ENCODE data around the gene IFNL1.

The IFNL1 gene

GRCh38 chr19:39345956-39346355, 49.7 kb downstream of the IFNL1 start:
- Histone ChIP-seq H3K4me3 (ENCODE audit: low read length) (no peak overlapping the region), H3K4me1 (ENCODE audit: control insufficient read depth, low read length) (peaks cover 11% of the 10 kb centered on the region), H3F3A (ENCODE audit: control insufficient read depth, insufficient read depth) (no peaks in the 10 kb centered on the region), H3K27me3 (ENCODE audit: control insufficient read depth, low read length) (no peaks in the 10 kb centered on the region), H4K20me1 (ENCODE audit: control insufficient read depth, insufficient read depth, low read depth, low read length) (peaks cover 27% of the 10 kb centered on the region; the same call in 1 of the 2 replicates), H3K4me2 (ENCODE audit: low read length) (no peak overlapping the region), H3K36me3 (ENCODE audit: control insufficient read depth, low read length) (peaks cover 28% of the 10 kb centered on the region), H3K79me2 (ENCODE audit: control insufficient read depth, low read length) (peaks cover 61% of the 10 kb centered on the region), H3K9me3 (ENCODE audit: control insufficient read depth, insufficient read depth, low read length) (no peaks in the 10 kb centered on the region), H3K9me2 (replicated peaks; ENCODE audit: control insufficient read depth, low read length) (no peaks in the 10 kb centered on the region), H3K27ac (ENCODE audit: low read depth, low read length) (no peak overlapping the region)
- no peak for TF ChIP-seq EZH2phosphoT487 (IDR thresholded peaks at IDR 0.05; ENCODE audit: borderline replicate concordance, low read length)
- TF ChIP-seq CTCF (IDR thresholded peaks at IDR 0.05; ENCODE audit: low read depth, low read length, poor library complexity, severe bottlenecking), result peak; percentile 33

GRCh38 chr19:39347332-39348164, 51.3 kb downstream of the IFNL1 start:
- no peak for TF ChIP-seq CTCF (IDR thresholded peaks at IDR 0.05; ENCODE audit: low read depth, low read length, poor library complexity, severe bottlenecking)
- no peak for TF ChIP-seq EZH2phosphoT487 (IDR thresholded peaks at IDR 0.05; ENCODE audit: borderline replicate concordance, low read length)
- peaks cover 40% of the 10 kb centered on the region for H3K36me3 ChIP-seq (ENCODE audit: control insufficient read depth, low read length)
- peaks cover 10% of the 10 kb centered on the region for H3K4me1 ChIP-seq (ENCODE audit: control insufficient read depth, low read length)
- no peak overlapping the region for H3K27ac ChIP-seq (ENCODE audit: low read depth, low read length)
- no peaks in the 10 kb centered on the region for H3K27me3 ChIP-seq (ENCODE audit: control insufficient read depth, low read length)
- H3K9me3 ChIP-seq (ENCODE audit: control insufficient read depth, insufficient read depth, low read length), result no peaks in the 10 kb centered on the region
- peaks cover 59% of the 10 kb centered on the region for H3K79me2 ChIP-seq (ENCODE audit: control insufficient read depth, low read length)
- no peaks in the 10 kb centered on the region for H3F3A ChIP-seq (ENCODE audit: control insufficient read depth, insufficient read depth)
- no peak overlapping the region for H3K4me3 ChIP-seq (ENCODE audit: low read length)
- peaks cover 27% of the 10 kb centered on the region; the same call in 1 of the 2 replicates for H4K20me1 ChIP-seq (ENCODE audit: control insufficient read depth, insufficient read depth, low read depth, low read length)
- H3K9me2 ChIP-seq (replicated peaks; ENCODE audit: control insufficient read depth, low read length), result no peaks in the 10 kb centered on the region
- no peak overlapping the region for H3K4me2 ChIP-seq (ENCODE audit: low read length)

Measured in DOHH2 (cell line).